ENCODE measurements around the gene LHFPL3. TPM values are rescaled to one million over a fixed set of nuclear protein-coding genes. Genes with fewer than 3 reads are reported as not detected.

Gene LHFPL3
- polyA plus RNA-seq, 1 of the 3 experiments (the other 2 are of a cell fraction), result not detected

DNA sequence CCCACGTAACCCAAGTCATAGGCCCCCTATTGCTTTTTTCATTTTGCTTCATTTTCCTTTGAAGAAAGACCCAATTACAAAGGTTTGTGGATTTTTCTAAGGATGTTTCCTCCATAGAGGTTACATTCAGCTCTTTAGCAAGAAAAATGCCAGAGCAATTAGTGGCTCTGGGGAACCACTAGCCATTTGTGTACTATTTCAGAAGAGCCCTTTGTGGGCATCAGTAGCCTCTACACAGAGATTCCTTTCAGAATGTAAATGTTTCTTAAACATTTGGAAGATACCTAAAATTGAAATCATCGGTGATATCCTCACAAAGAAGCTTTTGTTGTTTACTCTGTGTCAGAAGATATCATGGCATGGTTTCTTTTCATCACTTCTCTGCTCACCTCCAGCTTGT is 394.6 kb downstream of the LHFPL3 start (continued):
- TF ChIP-seq, protein P1, sequence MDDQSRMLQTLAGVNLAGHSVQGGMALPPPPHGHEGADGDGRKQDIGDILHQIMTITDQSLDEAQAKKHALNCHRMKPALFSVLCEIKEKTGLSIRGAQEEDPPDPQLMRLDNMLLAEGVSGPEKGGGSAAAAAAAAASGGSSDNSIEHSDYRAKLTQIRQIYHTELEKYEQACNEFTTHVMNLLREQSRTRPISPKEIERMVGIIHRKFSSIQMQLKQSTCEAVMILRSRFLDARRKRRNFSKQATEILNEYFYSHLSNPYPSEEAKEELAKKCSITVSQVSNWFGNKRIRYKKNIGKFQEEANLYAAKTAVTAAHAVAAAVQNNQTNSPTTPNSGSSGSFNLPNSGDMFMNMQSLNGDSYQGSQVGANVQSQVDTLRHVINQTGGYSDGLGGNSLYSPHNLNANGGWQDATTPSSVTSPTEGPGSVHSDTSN (IDR thresholded peaks at IDR 0.05), result no peak
- TF ChIP-seq TCF12 (IDR thresholded peaks at IDR 0.05) (no peak), NFIC (IDR thresholded peaks at IDR 0.05; ENCODE audit: borderline replicate concordance) (no peak), TEAD4 (IDR thresholded peaks at IDR 0.05; ENCODE audit: borderline replicate concordance, insufficient read depth) (no peak), SIN3A (IDR thresholded peaks at IDR 0.05; ENCODE audit: borderline replicate concordance, low read depth, low read length) (no peak), RFX5 (IDR thresholded peaks at IDR 0.05; ENCODE audit: low read length) (no peak), MEF2A (IDR thresholded peaks at IDR 0.05; ENCODE audit: borderline replicate concordance, low read depth) (no peak)

DNA sequence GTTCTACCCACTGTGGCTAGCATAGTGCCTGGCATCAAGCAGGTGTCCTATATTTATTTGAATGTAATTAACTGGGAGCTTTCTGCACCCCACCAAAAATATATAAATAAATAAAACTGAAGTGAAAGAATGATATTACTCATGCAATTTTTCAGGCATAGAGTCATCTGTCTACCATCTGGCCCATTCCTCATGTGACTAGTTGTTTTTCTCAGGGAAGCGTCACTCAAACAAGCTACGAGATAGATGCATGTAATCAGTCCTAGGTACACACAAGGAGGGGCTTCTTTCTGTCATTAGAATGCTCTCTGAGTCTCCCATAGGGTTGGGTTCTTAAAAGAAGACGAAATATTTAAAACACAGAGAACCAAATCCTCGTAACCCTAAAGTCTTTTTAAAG is 430.1 kb downstream of the LHFPL3 start:
- H3K27me3 ChIP-seq (ENCODE audit: insufficient read depth), result no peaks in the 10 kb centered on the region; the same call in 1 of the 2 replicates
- no peaks in the 10 kb centered on the region for H3K9me2 ChIP-seq
- H3K36me3 ChIP-seq (replicated peaks in 1 of 2; ENCODE audit: control insufficient read depth in 1 of 2, insufficient read depth in 2 of 2, low read length in 1 of 2), result no peaks in the 10 kb centered on the region
- H3F3A ChIP-seq (replicated peaks; ENCODE audit: insufficient read depth), result no peaks in the 10 kb centered on the region
- H3K9me3 ChIP-seq, result no peaks in the 10 kb centered on the region
- ChIA-PET CTCF (interaction anchor here (1.1 to 1.2 kb wide), 2 partner anchors 13 to 125 kb away, joined by 3 read pairs; no protein-coding TSS in a partner anchor), POLR2A (no interaction called here)
- H3K4me2 ChIP-seq, result no peak overlapping the region
- H2AFZ ChIP-seq (ENCODE audit: low read depth), result no peak overlapping the region
- no peak overlapping the region for H3K9ac ChIP-seq
- H3K4me3 ChIP-seq (ENCODE audit: low read depth in 2 of 2, low read length in 1 of 2), result no peak overlapping the region
- H4K20me1 ChIP-seq (ENCODE audit: insufficient read depth), result no peaks in the 10 kb centered on the region
- no peak overlapping the region for H3K27ac ChIP-seq (ENCODE audit: low read depth in 2 of 2, low read length in 1 of 2)
- H3K79me2 ChIP-seq (ENCODE audit: insufficient read depth), result no peaks in the 10 kb centered on the region
- WGBS (ENCODE audit: low lambda C conversion rate), result 4% methylated on average over 4 of the region's 4 CpGs
- H3K4me1 ChIP-seq (ENCODE audit: control insufficient read depth in 1 of 2, insufficient read depth in 2 of 2, low read depth in 1 of 2, low read length in 1 of 2), result no peaks in the 10 kb centered on the region
- DNase-seq, result no peak
- no peak for TF ChIP-seq TEAD4 (IDR thresholded peaks at IDR 0.05; ENCODE audit: borderline replicate concordance, insufficient read depth)
- TF ChIP-seq NFIC (IDR thresholded peaks at IDR 0.05; ENCODE audit: borderline replicate concordance), result no peak

DNA sequence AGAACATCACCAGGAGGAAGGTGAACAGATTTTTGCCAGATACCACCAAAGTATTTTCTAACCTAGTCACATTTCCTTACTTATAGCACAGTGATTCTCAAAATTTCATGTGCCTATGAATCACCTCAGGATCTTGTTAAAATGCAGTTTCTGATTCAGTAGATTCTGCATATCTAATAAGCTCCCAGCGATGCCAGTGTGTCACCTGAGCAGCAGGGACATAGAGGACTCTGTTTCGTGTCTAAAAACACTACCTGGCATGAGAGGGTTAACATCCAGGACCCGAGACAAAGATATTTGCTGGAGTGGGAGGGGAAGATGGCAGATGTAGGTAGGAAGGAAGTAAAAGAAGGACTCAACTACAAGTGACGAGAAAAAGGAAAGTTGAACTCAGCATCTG is 433.5 kb downstream of the LHFPL3 start:
- Histone ChIP-seq H4K20me1 (ENCODE audit: insufficient read depth) (no peaks in the 10 kb centered on the region), H3F3A (replicated peaks; ENCODE audit: insufficient read depth) (no peaks in the 10 kb centered on the region), H3K9me2 (no peaks in the 10 kb centered on the region), H3K36me3 (replicated peaks in 1 of 2; ENCODE audit: control insufficient read depth in 1 of 2, insufficient read depth in 2 of 2, low read length in 1 of 2) (no peaks in the 10 kb centered on the region), H3K4me3 (ENCODE audit: low read depth in 2 of 2, low read length in 1 of 2) (no peak overlapping the region), H2AFZ (ENCODE audit: low read depth) (no peak overlapping the region), H3K79me2 (ENCODE audit: insufficient read depth) (no peaks in the 10 kb centered on the region), H3K9me3 (no peaks in the 10 kb centered on the region), H3K27ac (ENCODE audit: low read depth in 2 of 2, low read length in 1 of 2) (no peak overlapping the region), H3K9ac (no peak overlapping the region), H3K4me2 (no peak overlapping the region), H3K27me3 (ENCODE audit: insufficient read depth) (peaks cover 8% of the 10 kb centered on the region; the same call in 1 of the 2 replicates), H3K4me1 (ENCODE audit: control insufficient read depth in 1 of 2, insufficient read depth in 2 of 2, low read depth in 1 of 2, low read length in 1 of 2) (no peaks in the 10 kb centered on the region)
- ChIA-PET POLR2A (no interaction called here), CTCF (interaction anchor here (1.3 kb wide), 1 partner anchor 310 kb away, joined by 3 read pairs; no protein-coding TSS in a partner anchor)
- 2% methylated on average over 4 of the region's 4 CpGs for WGBS (ENCODE audit: low lambda C conversion rate)
- DNase-seq, result no peak
- no peak for TF ChIP-seq RAD21 (IDR thresholded peaks at IDR 0.05; ENCODE audit: low read length)
- no peak for TF ChIP-seq GATA2 (CRISPR knock-in tag; IDR thresholded peaks at IDR 0.05)
- no peak for TF ChIP-seq TAF1 (IDR thresholded peaks at IDR 0.05; ENCODE audit: borderline replicate concordance, low read depth, low read length)
- TF ChIP-seq, protein P2, sequence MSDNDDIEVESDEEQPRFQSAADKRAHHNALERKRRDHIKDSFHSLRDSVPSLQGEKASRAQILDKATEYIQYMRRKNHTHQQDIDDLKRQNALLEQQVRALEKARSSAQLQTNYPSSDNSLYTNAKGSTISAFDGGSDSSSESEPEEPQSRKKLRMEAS (IDR thresholded peaks at IDR 0.05; ENCODE audit: low read depth), result no peak
- TF ChIP-seq, protein P3, sequence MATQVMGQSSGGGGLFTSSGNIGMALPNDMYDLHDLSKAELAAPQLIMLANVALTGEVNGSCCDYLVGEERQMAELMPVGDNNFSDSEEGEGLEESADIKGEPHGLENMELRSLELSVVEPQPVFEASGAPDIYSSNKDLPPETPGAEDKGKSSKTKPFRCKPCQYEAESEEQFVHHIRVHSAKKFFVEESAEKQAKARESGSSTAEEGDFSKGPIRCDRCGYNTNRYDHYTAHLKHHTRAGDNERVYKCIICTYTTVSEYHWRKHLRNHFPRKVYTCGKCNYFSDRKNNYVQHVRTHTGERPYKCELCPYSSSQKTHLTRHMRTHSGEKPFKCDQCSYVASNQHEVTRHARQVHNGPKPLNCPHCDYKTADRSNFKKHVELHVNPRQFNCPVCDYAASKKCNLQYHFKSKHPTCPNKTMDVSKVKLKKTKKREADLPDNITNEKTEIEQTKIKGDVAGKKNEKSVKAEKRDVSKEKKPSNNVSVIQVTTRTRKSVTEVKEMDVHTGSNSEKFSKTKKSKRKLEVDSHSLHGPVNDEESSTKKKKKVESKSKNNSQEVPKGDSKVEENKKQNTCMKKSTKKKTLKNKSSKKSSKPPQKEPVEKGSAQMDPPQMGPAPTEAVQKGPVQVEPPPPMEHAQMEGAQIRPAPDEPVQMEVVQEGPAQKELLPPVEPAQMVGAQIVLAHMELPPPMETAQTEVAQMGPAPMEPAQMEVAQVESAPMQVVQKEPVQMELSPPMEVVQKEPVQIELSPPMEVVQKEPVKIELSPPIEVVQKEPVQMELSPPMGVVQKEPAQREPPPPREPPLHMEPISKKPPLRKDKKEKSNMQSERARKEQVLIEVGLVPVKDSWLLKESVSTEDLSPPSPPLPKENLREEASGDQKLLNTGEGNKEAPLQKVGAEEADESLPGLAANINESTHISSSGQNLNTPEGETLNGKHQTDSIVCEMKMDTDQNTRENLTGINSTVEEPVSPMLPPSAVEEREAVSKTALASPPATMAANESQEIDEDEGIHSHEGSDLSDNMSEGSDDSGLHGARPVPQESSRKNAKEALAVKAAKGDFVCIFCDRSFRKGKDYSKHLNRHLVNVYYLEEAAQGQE (IDR thresholded peaks at IDR 0.05; ENCODE audit: low read depth, low read length), result no peak
- TF ChIP-seq, protein P4, sequence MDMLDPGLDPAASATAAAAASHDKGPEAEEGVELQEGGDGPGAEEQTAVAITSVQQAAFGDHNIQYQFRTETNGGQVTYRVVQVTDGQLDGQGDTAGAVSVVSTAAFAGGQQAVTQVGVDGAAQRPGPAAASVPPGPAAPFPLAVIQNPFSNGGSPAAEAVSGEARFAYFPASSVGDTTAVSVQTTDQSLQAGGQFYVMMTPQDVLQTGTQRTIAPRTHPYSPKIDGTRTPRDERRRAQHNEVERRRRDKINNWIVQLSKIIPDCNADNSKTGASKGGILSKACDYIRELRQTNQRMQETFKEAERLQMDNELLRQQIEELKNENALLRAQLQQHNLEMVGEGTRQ (IDR thresholded peaks at IDR 0.05; ENCODE audit: borderline replicate concordance, low read depth, low read length), result no peak
- TF ChIP-seq EZH2phosphoT487 (IDR thresholded peaks at IDR 0.05; ENCODE audit: borderline replicate concordance, low read depth), result no peak
- TF ChIP-seq, protein P5, sequence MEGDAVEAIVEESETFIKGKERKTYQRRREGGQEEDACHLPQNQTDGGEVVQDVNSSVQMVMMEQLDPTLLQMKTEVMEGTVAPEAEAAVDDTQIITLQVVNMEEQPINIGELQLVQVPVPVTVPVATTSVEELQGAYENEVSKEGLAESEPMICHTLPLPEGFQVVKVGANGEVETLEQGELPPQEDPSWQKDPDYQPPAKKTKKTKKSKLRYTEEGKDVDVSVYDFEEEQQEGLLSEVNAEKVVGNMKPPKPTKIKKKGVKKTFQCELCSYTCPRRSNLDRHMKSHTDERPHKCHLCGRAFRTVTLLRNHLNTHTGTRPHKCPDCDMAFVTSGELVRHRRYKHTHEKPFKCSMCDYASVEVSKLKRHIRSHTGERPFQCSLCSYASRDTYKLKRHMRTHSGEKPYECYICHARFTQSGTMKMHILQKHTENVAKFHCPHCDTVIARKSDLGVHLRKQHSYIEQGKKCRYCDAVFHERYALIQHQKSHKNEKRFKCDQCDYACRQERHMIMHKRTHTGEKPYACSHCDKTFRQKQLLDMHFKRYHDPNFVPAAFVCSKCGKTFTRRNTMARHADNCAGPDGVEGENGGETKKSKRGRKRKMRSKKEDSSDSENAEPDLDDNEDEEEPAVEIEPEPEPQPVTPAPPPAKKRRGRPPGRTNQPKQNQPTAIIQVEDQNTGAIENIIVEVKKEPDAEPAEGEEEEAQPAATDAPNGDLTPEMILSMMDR (IDR thresholded peaks at IDR 0.05), result no peak
- TF ChIP-seq RFX5 (IDR thresholded peaks at IDR 0.05; ENCODE audit: low read length), result no peak
- no peak for TF ChIP-seq ELF1 (IDR thresholded peaks at IDR 0.05)
- TF ChIP-seq NFIC (IDR thresholded peaks at IDR 0.05; ENCODE audit: borderline replicate concordance), result no peak
- TF ChIP-seq, protein P1 (IDR thresholded peaks at IDR 0.05), result no peak

All from SK-N-SH (cell line).